Tibial artery (tissue), 4 donors: ENCODE measurements around the gene OVOL2.

ENCODE experiments used
- DNase-seq, 2 donors: peaks; one replicate each; pipeline ENCODE4 v3.0.0-alpha.2; 2019
- H3K27ac ChIP-seq, 2 donors: fragments of 200-600 bp; sonication (generic) in 1 of 2; 1 replicate in 1 of 2; 2 replicates in 1 of 2; pipeline ENCODE4 v1.5.1; 2018 to 2019; ENCODE audit warnings: mild to moderate bottlenecking in 1 of 2
- H3K27me3 ChIP-seq, 2 donors: fragments of 200-600 bp; sonication (generic) in 1 of 2; one replicate each; pipeline versions ENCODE4 v1.5.1 to v1.6.0; 2016 to 2019
- H3K36me3 ChIP-seq, 3 donors: fragments of 200-600 bp; sonication (generic) in 2 of 3; one replicate each; pipeline ENCODE4 v1.5.1; 2016 to 2019; ENCODE audit warnings: mild to moderate bottlenecking in 2 of 3
- H3K4me1 ChIP-seq, 4 donors: fragments of 200-600 bp; sonication (generic) in 2 of 4; 1 replicate in 3 of 4; 2 replicates in 1 of 4; pipeline ENCODE4 v1.5.1; 2016 to 2019
- H3K4me3 ChIP-seq, 2 donors: fragments of 200-600 bp; sonication (generic) in 1 of 2; 1 replicate in 1 of 2; 2 replicates in 1 of 2; pipeline ENCODE4 v1.5.1; 2018 to 2019; ENCODE audit warnings: mild to moderate bottlenecking in 2 of 2
- H3K9me3 ChIP-seq, 3 donors: fragments of 200-600 bp; sonication (generic) in 1 of 3; one replicate each; pipeline ENCODE4 v1.5.1; 2016 to 2019
- CTCF ChIP-seq, 2 experiments: fragments of 200-600 bp in 1 of 2; fragments of 450-650 bp in 1 of 2; IDR thresholded peaks; one replicate each; pipeline ENCODE4 v1.5.1; 2017 to 2019; ENCODE audit warnings: antibody characterized with exemption in 2 of 2, mild to moderate bottlenecking in 1 of 2, moderate library complexity in 1 of 2
- intact Hi-C: fragments of 100-400 bp; cut with DNase I; formaldehyde crosslinking; loops from one replicate; pipeline ENCODE4 v1.15.0; 2023; ENCODE audit warnings: low total_unique reads

OVOL2 gene

GRCh38 chr20:18079756-18080353 is 22.1 kb upstream of the OVOL2 start:
- TF ChIP-seq CTCF (IDR thresholded peaks at IDR 0.05) = no peak
- Histone ChIP-seq H3K36me3 (no peaks in the 10 kb centered on the region), H3K27me3 (peaks cover 0 to 4% of the 10 kb centered on the region in 2 donors), H3K9me3 (no peaks in the 10 kb centered on the region), H3K27ac (no peak overlapping the region), H3K4me1 (no peaks in the 10 kb centered on the region), H3K4me3 (no peak overlapping the region)
- intact Hi-C loops = no loop called here
- no peak for DNase-seq

GRCh38 chr20:18077157-18077556 is 19.4 kb upstream of the OVOL2 start:
- H3K27ac ChIP-seq = no peak overlapping the region
- no peaks in the 10 kb centered on the region for H3K4me1 ChIP-seq
- DNase-seq = no peak
- intact Hi-C loops = no loop called here
- H3K4me3 ChIP-seq = no peak overlapping the region
- no peaks in the 10 kb centered on the region for H3K36me3 ChIP-seq
- H3K27me3 ChIP-seq = peaks cover 0 to 29% of the 10 kb centered on the region in 2 donors
- no peak for TF ChIP-seq CTCF (IDR thresholded peaks at IDR 0.05)
- no peaks in the 10 kb centered on the region for H3K9me3 ChIP-seq

GRCh38 chr20:18072532-18072931 is 14.8 kb upstream of the OVOL2 start:
- Histone ChIP-seq H3K36me3 (no peaks in the 10 kb centered on the region), H3K27ac (no peak overlapping the region), H3K4me1 (no peaks in the 10 kb centered on the region), H3K27me3 (peaks cover 0 to 29% of the 10 kb centered on the region in 2 donors), H3K4me3 (no peak overlapping the region), H3K9me3 (no peaks in the 10 kb centered on the region)
- no peak for TF ChIP-seq CTCF (IDR thresholded peaks at IDR 0.05)
- DNase-seq = no peak
- intact Hi-C loops = no loop called here

GRCh38 chr20:18066421-18067333 is 9.0 kb upstream of the OVOL2 start:
- Histone ChIP-seq H3K4me3 (no peak overlapping the region), H3K4me1 (no peaks in the 10 kb centered on the region), H3K36me3 (no peaks in the 10 kb centered on the region), H3K27me3 (peaks cover 0 to 8% of the 10 kb centered on the region in 2 donors), H3K27ac (no peak overlapping the region), H3K9me3 (no peaks in the 10 kb centered on the region)
- TF ChIP-seq CTCF (IDR thresholded peaks at IDR 0.05) = no peak
- intact Hi-C loops = no loop called here
- no peak for DNase-seq

- no peak for TF ChIP-seq CTCF (IDR thresholded peaks at IDR 0.05)
- no peak overlapping the region for H3K27ac ChIP-seq
- peaks cover 0 to 36% of the 10 kb centered on the region in 2 donors for H3K27me3 ChIP-seq
- no peak overlapping the region for H3K4me3 ChIP-seq
- intact Hi-C loops = no loop called here
- H3K4me1 ChIP-seq = peaks cover 0 to 6% (median 3%) of the 10 kb centered on the region in 4 donors
- H3K9me3 ChIP-seq = no peaks in the 10 kb centered on the region
- no peak for DNase-seq
- H3K36me3 ChIP-seq = no peaks in the 10 kb centered on the region
Measured at GRCh38 chr20:18063676-18064075, 6.0 kb upstream of the OVOL2 start.
